ENCODE results near the gene MRAS. TPM values are rescaled to one million over a fixed set of nuclear protein-coding genes. Genes with fewer than 3 reads are reported as not detected.

Gene MRAS
- total and polyA plus RNA-seq, 2 of the 8 experiments (the other 6 are each of a cell fraction or from before 2014, with no cell fraction given): 10.6 to 16.2 TPM

DNA sequence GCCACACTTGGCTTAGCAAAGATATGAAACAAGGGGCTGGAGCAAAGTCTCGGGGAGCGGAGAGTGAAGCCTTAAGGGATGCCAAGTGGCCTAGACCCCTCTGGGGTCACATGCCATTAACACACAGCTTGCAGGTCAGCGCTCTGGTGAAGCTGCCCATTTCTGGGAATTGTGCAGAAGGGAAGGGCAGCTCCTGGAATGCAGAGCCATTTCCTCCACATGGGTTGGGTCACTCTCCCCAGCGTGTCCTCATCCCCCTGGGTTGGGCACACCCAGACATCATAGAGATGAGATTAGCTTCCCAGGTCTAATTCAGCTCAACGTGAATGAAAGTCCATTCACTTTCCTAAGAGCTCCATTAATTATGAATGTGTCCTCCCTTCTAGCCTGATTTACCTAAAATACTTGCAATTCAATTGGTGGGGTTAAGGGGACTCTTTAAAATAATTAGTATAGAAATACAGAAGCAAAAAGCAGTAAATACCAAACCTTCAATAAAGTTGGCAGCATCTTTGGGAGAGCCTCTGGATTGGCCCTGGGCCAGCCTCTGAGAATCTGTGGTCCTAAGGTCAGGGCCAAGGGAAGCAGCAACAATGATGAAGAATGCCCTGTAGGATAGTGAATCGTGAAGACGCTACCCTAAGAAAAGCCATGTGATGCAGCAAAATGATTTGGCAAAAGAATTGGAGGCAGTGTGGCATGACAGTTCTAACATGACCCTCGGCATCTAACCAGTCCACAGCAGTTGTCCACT, 17.8 kb downstream of the MRAS start:
- no peak overlapping the region for H2BK12ac ChIP-seq (ENCODE audit: low read depth, low read length)
- H2BK15ac ChIP-seq (ENCODE audit: low read length): no peak overlapping the region
- no peak overlapping the region for H3K4me2 ChIP-seq (ENCODE audit: insufficient read depth in 1 of 2, low read depth in 2 of 2, low read length in 2 of 2)
- H4K20me1 ChIP-seq (replicated peaks in 1 of 2; ENCODE audit: control insufficient read depth in 1 of 2, insufficient read depth in 2 of 2, low read length in 2 of 2): peaks cover 0 to 1% of the 10 kb centered on the region in 2 experiments
- H3K23ac ChIP-seq (ENCODE audit: insufficient read length): no peak overlapping the region
- TF ChIP-seq HDAC2 (IDR thresholded peaks at IDR 0.05; ENCODE audit: borderline replicate concordance in 1 of 2, low read depth in 2 of 2, low read length in 2 of 2): no peak
- TF ChIP-seq, protein P1, sequence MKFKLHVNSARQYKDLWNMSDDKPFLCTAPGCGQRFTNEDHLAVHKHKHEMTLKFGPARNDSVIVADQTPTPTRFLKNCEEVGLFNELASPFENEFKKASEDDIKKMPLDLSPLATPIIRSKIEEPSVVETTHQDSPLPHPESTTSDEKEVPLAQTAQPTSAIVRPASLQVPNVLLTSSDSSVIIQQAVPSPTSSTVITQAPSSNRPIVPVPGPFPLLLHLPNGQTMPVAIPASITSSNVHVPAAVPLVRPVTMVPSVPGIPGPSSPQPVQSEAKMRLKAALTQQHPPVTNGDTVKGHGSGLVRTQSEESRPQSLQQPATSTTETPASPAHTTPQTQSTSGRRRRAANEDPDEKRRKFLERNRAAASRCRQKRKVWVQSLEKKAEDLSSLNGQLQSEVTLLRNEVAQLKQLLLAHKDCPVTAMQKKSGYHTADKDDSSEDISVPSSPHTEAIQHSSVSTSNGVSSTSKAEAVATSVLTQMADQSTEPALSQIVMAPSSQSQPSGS (IDR thresholded peaks at IDR 0.05; ENCODE audit: low read length): no peak
- no peak overlapping the region for H4K91ac ChIP-seq (replicated peaks; ENCODE audit: insufficient read length, low read length)
- no peak overlapping the region for H3K4me3 ChIP-seq (ENCODE audit: extremely low read depth in 1 of 4, insufficient read depth in 2 of 4, low read depth in 3 of 4, low read length in 4 of 4)
- no peak overlapping the region for H2BK5ac ChIP-seq (ENCODE audit: low read depth, low read length)
- no peak for FAIRE-seq
- H3K23me2 ChIP-seq (ENCODE audit: low read depth, low read length): no peaks in the 10 kb centered on the region
- no peaks in the 10 kb centered on the region for H3K36me3 ChIP-seq (ENCODE audit: control insufficient read depth in 2 of 4, insufficient read depth in 4 of 4, low read length in 3 of 4)
- no peaks in the 10 kb centered on the region for H3K79me2 ChIP-seq (ENCODE audit: control insufficient read depth in 1 of 2, insufficient read depth in 2 of 2, low read length in 2 of 2)
- no peak overlapping the region for H2AFZ ChIP-seq (ENCODE audit: low read length)
- no peak overlapping the region for H3K56ac ChIP-seq (replicated peaks; ENCODE audit: insufficient read length, low read depth, low read length)
- H3K27me3 ChIP-seq (replicated peaks in 1 of 4; ENCODE audit: control insufficient read depth in 3 of 4, extremely low read depth in 1 of 4, insufficient read depth in 3 of 4, low read length in 3 of 4): no peaks in the 10 kb centered on the region; a peak in 1 of 7 replicates
- H2BK120ac ChIP-seq (replicated peaks; ENCODE audit: low read depth, low read length): no peak overlapping the region
- no peak overlapping the region for H3K14ac ChIP-seq (ENCODE audit: insufficient read length)
- no peak overlapping the region for H3K9ac ChIP-seq (replicated peaks in 1 of 4; ENCODE audit: extremely low read depth in 1 of 4, low read depth in 3 of 4, low read length in 3 of 4)
- H2BK20ac ChIP-seq (ENCODE audit: low read length): no peak overlapping the region
- H3K4ac ChIP-seq (replicated peaks; ENCODE audit: insufficient read length, low read depth, low read length): no peak overlapping the region
- ChIA-PET CTCF (ENCODE audit: partially characterized antibody) (interaction anchor here (0.6 to 1.4 kb wide), 3 partner anchors 16 to 183 kb away, joined by 3 to 5 read pairs (median 4); no protein-coding TSS in a partner anchor), POLR2A (ENCODE audit: partially characterized antibody) (interaction anchor here (0.9 to 1.1 kb wide), 2 partner anchors 16 to 18 kb away, joined by 3 read pairs; no protein-coding TSS in a partner anchor)
- 75% methylated on average over 8 of the region's 8 CpGs; no CpG with 5 or more reads in 1 of the 2 experiments for WGBS, 2 experiments (ENCODE audit: extremely low coverage in 1 of 2, insufficient coverage in 1 of 2, insufficient read length in 1 of 2, insufficient replicate concordance in 2 of 2, low coverage in 1 of 2, low lambda C conversion rate in 2 of 2, missing lambda C conversion rate in 1 of 2)
- no peak overlapping the region for H4K5ac ChIP-seq (ENCODE audit: insufficient read length, low read depth, low read length)
- H3K9me3 ChIP-seq (ENCODE audit: insufficient read depth in 2 of 2, low read depth in 1 of 2, low read length in 1 of 2): no peaks in the 10 kb centered on the region
- H4K8ac ChIP-seq (ENCODE audit: extremely low read depth, insufficient read depth, low read length): no peak overlapping the region
- H3K27ac ChIP-seq (ENCODE audit: low read depth, low read length): no peak overlapping the region
- H3K18ac ChIP-seq (ENCODE audit: extremely low read depth, low read length): no peak overlapping the region
- no peak overlapping the region for H2AK5ac ChIP-seq (ENCODE audit: low read depth, low read length)
- DNase-seq (ENCODE audit: low read depth in 1 of 2, low spot score in 2 of 2): no peak
- H3K79me1 ChIP-seq (ENCODE audit: low read depth, low read length): peaks cover 2% of the 10 kb centered on the region; the same call in 1 of the 2 replicates
- no peaks in the 10 kb centered on the region; a peak in 1 of 7 replicates for H3K4me1 ChIP-seq (replicated peaks in 1 of 4; ENCODE audit: control insufficient read depth in 3 of 4, insufficient read depth in 4 of 4, low read length in 3 of 4)
